ENCODE data around the gene CALCR.

Gene CALCR

DNA sequence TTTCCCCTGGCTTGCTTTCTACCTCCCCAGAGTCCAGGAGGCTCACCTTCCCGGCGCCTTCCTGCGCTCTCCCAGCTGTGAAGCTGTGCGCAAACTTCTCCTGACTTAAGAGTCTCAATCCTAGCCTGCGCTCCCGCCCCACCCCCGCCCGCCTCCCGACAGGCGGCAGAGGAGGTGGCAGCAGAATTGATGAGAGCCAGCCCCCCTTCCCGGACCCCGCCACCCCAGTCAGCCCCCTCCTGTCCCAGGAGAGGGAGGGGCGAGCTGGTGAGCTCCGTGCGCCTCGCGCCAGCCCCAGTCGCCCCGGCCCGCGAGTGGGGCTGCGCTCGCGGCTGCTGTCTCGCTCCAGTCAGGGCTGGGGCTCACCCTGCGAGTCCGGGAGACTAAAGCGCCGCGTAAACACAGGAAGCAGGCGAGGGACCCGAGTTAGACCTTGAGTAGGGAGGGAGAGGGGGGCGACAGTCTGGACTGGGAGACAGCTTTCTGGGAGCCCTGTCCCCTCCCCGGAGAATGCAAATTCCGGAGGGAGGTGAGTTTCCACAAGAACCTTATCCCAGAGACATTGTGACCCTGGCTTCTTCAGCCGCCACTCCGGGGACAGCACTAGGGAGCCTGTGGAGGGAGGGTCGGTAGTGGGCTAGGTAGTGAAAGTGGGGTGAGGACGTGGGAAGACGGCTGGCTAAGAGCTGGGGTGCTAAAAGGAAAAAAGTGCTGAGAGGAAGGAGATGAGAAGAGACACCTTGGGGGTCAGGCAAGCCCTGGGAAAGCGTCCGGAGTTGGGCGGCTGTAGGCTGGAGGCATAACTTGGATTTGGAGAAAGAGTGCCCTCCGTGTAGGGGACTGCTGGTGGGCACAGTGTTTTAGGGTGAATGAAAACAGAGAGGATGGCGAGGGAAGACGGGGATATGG is at the start of gene CALCR:
TSS of gene CALCR (minus strand) at position 79 of the 909 bp plus-strand sequence. CDS start 87,743 bp downstream, outside the sequence.
- Histone ChIP-seq H3K27ac (no peak within 1 kb of the TSS), H3K4me3 (peak within 1 kb of the TSS; percentile 60)
- no peak for DNase-seq (ENCODE audit: low spot score)
- TF ChIP-seq, protein P1, sequence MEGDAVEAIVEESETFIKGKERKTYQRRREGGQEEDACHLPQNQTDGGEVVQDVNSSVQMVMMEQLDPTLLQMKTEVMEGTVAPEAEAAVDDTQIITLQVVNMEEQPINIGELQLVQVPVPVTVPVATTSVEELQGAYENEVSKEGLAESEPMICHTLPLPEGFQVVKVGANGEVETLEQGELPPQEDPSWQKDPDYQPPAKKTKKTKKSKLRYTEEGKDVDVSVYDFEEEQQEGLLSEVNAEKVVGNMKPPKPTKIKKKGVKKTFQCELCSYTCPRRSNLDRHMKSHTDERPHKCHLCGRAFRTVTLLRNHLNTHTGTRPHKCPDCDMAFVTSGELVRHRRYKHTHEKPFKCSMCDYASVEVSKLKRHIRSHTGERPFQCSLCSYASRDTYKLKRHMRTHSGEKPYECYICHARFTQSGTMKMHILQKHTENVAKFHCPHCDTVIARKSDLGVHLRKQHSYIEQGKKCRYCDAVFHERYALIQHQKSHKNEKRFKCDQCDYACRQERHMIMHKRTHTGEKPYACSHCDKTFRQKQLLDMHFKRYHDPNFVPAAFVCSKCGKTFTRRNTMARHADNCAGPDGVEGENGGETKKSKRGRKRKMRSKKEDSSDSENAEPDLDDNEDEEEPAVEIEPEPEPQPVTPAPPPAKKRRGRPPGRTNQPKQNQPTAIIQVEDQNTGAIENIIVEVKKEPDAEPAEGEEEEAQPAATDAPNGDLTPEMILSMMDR (IDR thresholded peaks at IDR 0.05), result no peak

DNA sequence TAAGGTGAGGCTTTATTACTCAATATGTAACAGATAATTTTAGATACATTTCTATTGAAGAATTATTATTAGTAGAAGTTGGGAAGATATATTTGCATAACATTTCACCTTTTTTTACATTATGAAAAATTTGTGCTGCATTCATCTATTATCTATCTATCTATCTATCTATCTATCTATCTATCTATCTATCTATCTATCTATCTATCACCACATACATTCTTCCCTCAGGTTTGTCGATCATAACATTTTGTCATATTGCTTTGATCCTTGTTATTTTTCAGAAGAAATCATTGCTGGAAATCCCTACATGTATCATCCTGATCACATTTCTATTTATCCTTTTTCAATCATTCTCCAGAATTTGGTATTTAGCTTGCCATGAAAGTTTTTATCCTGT is 49.3 kb upstream of the CALCR start:
- TF ChIP-seq, protein P1 (IDR thresholded peaks at IDR 0.05), result no peak
- Histone ChIP-seq H3K4me3 (no peak overlapping the region), H3K27ac (no peak overlapping the region)
- no peak for DNase-seq (ENCODE audit: low spot score)

DNA sequence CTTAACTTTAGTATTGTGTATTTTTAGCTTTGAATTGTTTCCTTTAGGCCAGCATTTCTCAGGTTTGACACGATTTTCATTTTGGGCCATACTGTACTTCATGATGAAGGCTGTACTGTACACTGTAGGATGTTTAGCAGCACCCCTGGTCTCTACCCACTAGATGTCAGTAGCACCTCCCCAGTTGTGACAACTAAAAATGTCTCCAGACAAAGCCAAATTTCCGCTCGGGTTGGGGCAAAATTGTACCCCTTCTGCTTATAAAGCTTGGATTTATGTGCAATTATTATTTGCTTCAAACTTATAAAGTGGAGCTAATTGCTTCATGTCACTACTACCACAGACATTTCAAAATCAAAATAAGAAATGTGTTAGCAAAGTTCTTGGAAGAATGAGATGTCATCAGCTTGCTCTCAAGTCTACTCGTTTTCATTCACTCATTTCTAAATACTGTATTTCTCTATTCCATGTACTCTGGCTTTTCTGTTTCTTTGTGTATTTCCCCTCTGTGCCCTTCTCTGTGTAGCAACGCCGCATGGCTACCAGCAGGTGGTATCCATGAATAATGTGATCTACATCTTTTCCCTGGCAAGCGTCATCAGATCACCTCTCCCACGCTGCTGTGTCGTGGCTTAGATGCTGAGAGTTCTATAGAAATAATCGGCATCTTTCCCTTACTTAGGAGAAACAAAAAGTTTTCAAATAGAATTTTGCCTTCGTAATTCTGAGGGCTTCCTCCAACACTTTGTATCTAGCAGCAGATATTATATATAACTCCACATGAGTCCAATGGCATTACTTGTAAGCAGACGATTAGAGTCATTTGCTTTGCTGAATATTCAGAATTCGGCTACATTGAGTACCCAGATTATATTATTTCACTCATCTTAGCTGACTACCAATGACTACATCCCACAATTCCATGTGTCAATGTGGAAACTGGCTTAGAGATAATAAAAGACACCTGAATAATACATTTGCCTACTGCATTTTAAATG is 47.8 kb upstream of the CALCR start:
- TF ChIP-seq, protein P1 (IDR thresholded peaks at IDR 0.05), result peak; percentile 27
- DNase-seq (ENCODE audit: low spot score), result no peak
- Histone ChIP-seq H3K27ac (no peak overlapping the region), H3K4me3 (no peak overlapping the region)

DNA sequence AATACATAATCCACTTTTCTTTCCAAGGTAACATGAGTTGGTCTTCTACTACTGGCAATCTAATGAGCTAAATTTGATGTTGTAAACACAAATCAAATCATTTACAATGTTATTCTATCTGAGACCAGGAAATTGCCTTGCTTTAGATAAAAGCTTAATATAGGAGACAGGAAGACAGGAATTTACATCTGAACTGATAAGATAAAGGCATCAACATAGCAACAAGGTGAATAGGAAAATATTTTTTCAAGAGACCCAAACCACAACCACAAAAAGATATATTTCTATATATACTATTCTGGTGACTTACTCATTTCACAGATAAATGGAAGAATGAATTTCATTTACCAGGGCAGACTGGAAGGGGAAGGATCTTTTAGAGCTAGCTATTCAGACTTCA is 46.3 kb upstream of the CALCR start:
- Histone ChIP-seq H3K27ac (no peak overlapping the region), H3K4me3 (no peak overlapping the region)
- no peak for DNase-seq (ENCODE audit: low spot score)
- TF ChIP-seq, protein P1 (IDR thresholded peaks at IDR 0.05), result no peak

DNA sequence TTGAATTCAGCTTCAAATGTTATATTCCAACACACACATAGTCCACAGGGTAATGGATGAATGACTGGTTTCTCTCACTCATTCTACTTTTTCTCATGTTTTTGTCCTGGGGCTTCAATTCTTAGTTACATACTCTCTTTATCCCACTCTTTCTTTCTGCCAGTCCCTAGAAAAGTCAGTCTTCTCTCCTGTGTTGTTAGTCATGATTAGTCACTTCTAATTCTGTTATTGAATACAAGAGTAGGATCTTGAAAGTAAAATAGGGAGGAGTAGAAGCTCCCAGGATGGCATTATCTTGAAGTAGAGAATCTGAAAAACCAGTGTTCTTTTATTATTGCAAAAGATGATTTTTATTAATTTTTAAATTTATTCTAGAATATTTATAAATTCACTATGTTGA is 45.5 kb upstream of the CALCR start:
- Histone ChIP-seq H3K27ac (no peak overlapping the region), H3K4me3 (no peak overlapping the region)
- TF ChIP-seq, protein P1 (IDR thresholded peaks at IDR 0.05), result no peak
- DNase-seq (ENCODE audit: low spot score), result no peak

DNA sequence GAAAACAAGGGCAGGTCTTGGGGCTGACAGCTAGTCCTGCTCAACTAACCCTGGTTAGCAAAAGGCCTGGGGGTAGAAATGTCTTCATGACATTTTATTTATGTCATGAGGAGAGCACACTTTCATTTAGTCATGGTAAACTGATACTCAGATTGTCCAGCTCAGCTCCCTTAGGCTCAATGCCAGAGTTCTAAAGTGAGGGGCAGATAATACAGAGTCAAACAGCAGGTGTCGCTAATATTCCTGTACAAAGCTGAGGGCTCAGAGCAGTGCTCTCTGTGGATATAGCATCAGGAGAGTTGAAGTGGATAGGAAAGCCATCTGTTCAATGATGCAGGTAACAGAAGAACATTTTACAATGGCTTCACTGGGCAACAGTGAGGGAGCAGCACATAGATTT is 26.8 kb upstream of the CALCR start:
- no peak overlapping the region for H3K27ac ChIP-seq
- no peak overlapping the region for H3K4me3 ChIP-seq
- TF ChIP-seq, protein P1 (IDR thresholded peaks at IDR 0.05), result no peak
- DNase-seq (ENCODE audit: low spot score), result no peak

Measured in coronary artery (tissue), 2 donors.